COLO829 (cell line): ENCODE measurements around the gene CLEC4D.
"Not testable (repeated sequence)": the region's sequence is repeated elsewhere in the genome, so short reads cannot be mapped to it uniquely, and the experiment has no call there.

Source experiments
- DNase-seq: peaks from one replicate; pipeline ENCODE4 v3.0.0; 2012; ENCODE audit warnings: low spot score

Gene CLEC4D

GRCh38 chr12:8513256-8513655 lies at the start of gene CLEC4D:
CLEC4D (plus strand) TSS chr12:8513503; CDS start chr12:8513733, 230 bp downstream.
- DNase-seq: no peak

GRCh38 chr12:8465301-8465996 lies 47.9 kb upstream of the CLEC4D start:
- no peak for DNase-seq

GRCh38 chr12:8466241-8466640 lies 47.1 kb upstream of the CLEC4D start:
- DNase-seq: no peak

DNA sequence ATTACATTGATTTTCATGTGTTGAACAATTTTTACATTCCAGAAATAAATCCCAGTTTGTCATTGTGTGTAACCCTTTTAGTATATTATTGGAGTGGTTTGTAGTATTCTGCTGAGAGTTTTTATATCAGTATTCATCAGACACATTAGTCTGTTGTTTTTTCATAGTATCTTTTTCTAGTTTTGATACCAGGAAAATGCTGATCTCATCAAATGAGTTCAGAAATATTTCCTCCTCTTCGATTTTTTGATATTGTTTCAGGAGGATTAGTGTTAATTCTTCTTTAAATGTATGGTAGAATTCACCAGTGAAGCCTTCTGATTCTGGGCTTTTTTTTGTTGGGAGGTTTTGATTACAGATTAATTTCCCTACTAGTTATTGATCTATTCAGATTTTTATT lies 42.2 kb upstream of the CLEC4D start:
- DNase-seq: no peak

DNA sequence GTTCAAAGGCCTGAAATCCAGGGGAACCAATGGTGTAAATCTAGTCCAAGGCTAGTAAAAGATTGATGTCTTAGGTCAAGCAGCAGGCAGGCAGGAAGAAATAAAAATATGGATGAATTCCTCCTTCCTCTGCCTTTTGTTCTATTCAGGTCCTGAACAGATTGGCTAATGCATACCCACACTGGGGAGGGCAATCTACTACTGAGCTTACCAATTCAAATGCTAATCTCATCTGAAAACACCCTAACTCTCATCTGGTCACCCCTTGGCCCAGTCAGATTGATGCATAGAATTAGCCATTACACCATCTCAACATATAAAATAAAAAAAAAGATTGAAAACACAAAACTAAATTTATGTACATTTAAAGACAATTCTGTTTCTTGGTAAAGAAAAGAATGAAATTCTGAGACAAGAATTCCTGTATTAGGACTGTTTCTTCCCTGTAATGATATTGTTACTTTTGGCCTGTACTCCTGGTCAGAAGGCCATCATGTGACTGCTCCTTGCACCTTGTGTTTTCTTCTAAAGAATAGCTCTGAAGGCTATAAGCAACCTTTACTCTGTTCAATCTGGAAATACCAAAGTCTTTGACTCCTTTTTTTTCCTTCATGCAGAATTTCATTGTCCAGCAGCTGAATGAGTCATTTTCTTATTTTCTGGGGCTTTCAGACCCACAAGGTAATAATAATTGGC lies 37.6 kb upstream of the CLEC4D start:
- DNase-seq: no peak

GRCh38 chr12:8482571-8483061 lies 30.7 kb upstream of the CLEC4D start:
- no peak for DNase-seq

- no peak for DNase-seq
These were observed 30.2 kb upstream of the CLEC4D start for GRCh38 chr12:8483079-8483478.

DNA sequence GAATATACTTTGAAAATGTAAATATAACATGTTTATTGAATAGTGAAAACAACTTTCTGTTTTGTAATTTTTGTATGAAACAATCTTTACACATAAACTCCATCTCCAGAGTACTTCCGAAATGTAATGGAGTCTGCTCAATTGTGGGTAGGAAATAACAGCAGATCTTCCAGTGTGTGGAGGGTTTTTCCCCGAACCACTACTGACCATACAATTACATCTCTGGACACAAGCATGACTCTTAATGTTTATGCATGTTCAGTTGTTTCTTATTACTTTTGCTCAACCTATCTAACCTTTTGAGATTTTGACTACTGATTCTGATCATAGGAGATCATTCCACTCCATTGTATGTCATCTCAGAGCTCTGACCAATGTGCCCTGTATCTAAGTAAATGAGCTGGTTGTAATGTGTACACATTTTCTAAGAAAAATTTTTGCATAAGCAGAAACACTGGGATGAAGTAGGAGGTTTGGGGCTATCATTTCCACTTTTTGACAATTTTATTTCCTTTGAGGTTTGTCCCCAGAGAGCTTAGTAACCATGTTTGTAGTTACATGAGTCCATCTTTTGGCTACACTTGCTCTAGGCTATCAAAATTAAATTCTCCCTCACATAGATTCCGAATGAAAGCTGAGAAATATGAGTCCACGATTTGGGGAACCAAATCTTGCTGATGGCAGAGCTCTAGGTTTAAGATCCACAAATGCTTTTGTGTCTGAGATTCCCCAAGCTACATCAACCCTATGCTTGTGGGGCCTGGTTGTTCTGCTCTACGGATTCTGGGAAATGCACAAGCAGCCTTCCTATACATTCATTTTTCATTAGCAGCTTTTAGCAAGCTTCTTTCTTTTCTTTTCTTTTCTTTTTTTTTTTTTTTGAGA lies 21.4 kb upstream of the CLEC4D start:
- DNase-seq: no peak

DNA sequence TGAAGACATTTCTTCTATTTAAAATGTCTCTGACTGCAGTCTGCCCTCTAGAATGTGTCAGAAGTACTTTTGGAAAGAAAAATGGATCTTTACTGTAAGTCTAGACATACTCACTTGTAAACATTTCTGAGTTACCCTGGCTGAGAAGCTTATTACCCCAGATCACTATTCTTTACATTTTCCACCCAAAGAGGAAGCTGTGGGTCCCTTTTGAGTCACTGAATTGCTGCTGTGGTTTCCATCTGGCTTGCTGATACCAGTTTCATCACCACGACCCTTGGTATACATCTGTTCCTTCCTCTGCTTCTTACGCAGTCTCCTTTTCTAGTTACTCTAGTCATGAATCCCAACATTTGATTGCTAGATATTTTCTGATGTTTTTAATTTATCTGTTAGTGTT lies 20.2 kb upstream of the CLEC4D start:
- no peak for DNase-seq

- DNase-seq: not testable (repeated sequence)
These were observed 17.6 kb upstream of the CLEC4D start for GRCh38 chr12:8495671-8496070.

- not testable (repeated sequence) for DNase-seq
These were observed 17.2 kb upstream of the CLEC4D start for GRCh38 chr12:8496074-8496473.

DNA sequence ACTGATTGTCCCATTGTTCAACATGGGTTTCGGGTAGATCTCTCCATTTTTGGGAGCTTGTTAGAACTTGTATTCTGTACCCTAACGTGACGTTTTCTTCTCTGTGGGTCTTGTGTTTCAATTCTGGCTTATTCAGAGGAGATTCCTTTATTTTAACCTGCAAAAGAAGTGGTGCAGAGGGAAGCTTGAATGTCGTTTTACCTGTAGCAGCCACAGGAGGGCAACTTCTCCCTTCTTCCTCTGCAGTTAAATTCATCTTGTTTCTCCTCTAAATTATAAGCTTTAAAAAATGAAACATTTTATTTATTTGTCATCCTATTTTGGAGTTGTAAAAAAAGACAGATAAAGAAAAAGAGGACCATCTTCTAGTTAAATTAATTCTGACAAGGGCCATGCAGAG lies 13.7 kb upstream of the CLEC4D start:
- no peak for DNase-seq

DNA sequence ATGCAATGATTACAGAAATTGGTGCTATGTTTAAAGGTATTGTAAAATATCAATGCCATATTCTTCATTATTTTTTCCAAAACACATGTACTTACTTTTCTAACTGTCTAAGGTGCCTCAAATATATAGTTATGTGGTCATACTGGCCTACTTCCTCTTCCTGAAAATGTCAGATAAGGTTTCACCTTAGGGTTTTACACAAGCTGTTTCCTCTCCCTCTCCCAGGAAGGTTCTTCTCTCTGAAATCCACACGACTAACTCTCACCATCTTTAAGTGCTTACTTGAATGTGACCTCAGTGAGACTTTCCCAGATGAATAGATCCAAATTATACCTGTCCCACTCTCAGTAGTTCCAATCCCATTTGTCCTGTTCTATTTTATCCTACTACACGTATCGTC lies 11.6 kb upstream of the CLEC4D start:
- DNase-seq: no peak

- DNase-seq: no peak
These were observed 9.0 kb upstream of the CLEC4D start for GRCh38 chr12:8504351-8504750.

GRCh38 chr12:8507596-8507995 lies 5.7 kb upstream of the CLEC4D start:
- DNase-seq: no peak

DNA sequence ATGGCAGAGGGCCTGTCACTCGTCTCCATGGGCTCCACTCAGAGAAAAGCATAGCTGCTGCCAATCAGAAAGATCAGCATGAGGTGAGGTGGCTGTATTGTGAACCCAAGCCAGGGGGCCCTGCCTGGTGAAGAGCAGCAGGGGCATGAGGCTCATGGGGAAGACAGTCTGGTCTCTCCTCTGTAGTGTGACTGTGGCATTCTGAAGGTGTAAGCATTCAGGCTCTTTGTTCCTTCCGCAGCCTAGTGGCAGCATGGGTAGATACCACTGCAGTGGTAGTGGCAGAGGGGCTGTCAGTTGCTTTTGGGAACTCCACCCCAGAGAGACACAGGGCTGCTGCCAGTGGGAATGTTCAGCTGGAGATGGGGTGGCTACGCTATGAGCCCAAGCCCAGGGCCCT lies 5.1 kb upstream of the CLEC4D start:
- no peak for DNase-seq

- no peak for DNase-seq
These were observed 4.1 kb upstream of the CLEC4D start for GRCh38 chr12:8508910-8509841.

- DNase-seq: no peak
These were observed 4.7 kb downstream of the CLEC4D start for GRCh38 chr12:8517971-8518370.

GRCh38 chr12:8519171-8519570 lies 5.9 kb downstream of the CLEC4D start:
- DNase-seq: no peak

GRCh38 chr12:8527250-8528130 lies 14.2 kb downstream of the CLEC4D start:
- no peak for DNase-seq
